ENCODE results near the gene SIGLEC10.

SIGLEC10 gene

GRCh38 chr19:51433043-51433442 lies 15.6 kb upstream of the SIGLEC10 start:
- Histone ChIP-seq H3K9me3 (ENCODE audit: insufficient read depth, low read length) (no peaks in the 10 kb centered on the region), H3K27me3 (ENCODE audit: low read length) (no peaks in the 10 kb centered on the region), H3K9me2 (replicated peaks; ENCODE audit: insufficient read depth, low read length) (no peaks in the 10 kb centered on the region), H2AFZ (ENCODE audit: low read depth, low read length, severe bottlenecking) (no peak overlapping the region), H3K4me3 (ENCODE audit: insufficient read depth, low read length, poor library complexity, severe bottlenecking) (no peak overlapping the region), H4K20me1 (ENCODE audit: low read depth, low read length) (no peaks in the 10 kb centered on the region), H3F3A (ENCODE audit: insufficient read depth) (no peaks in the 10 kb centered on the region), H3K4me2 (ENCODE audit: low read depth, low read length, poor library complexity, severe bottlenecking) (no peak overlapping the region), H3K36me3 (ENCODE audit: low read length) (no peaks in the 10 kb centered on the region), H3K9ac (ENCODE audit: low read length) (no peak overlapping the region), H3K79me2 (ENCODE audit: insufficient read depth, low read length) (no peaks in the 10 kb centered on the region), H3K27ac (ENCODE audit: low read depth, low read length) (no peak overlapping the region)
- TF ChIP-seq CTCF (IDR thresholded peaks at IDR 0.05; ENCODE audit: insufficient read depth, low read length, poor library complexity, severe bottlenecking) (no peak), EZH2phosphoT487 (conservative IDR thresholded peaks at IDR 0.05; ENCODE audit: low read length) (no peak)

GRCh38 chr19:51431124-51431523 lies 13.7 kb upstream of the SIGLEC10 start:
- H3K79me2 ChIP-seq (ENCODE audit: insufficient read depth, low read length) = no peaks in the 10 kb centered on the region
- H3K4me2 ChIP-seq (ENCODE audit: low read depth, low read length, poor library complexity, severe bottlenecking) = no peak overlapping the region
- H3K4me3 ChIP-seq (ENCODE audit: insufficient read depth, low read length, poor library complexity, severe bottlenecking) = no peak overlapping the region
- H3K36me3 ChIP-seq (ENCODE audit: low read length) = no peaks in the 10 kb centered on the region
- no peaks in the 10 kb centered on the region for H3K9me2 ChIP-seq (replicated peaks; ENCODE audit: insufficient read depth, low read length)
- no peak overlapping the region for H3K27ac ChIP-seq (ENCODE audit: low read depth, low read length)
- H3K9ac ChIP-seq (ENCODE audit: low read length) = no peak overlapping the region
- H3F3A ChIP-seq (ENCODE audit: insufficient read depth) = no peaks in the 10 kb centered on the region
- H3K9me3 ChIP-seq (ENCODE audit: insufficient read depth, low read length) = no peaks in the 10 kb centered on the region
- H2AFZ ChIP-seq (ENCODE audit: low read depth, low read length, severe bottlenecking) = no peak overlapping the region
- TF ChIP-seq CTCF (IDR thresholded peaks at IDR 0.05; ENCODE audit: insufficient read depth, low read length, poor library complexity, severe bottlenecking) (no peak), EZH2phosphoT487 (conservative IDR thresholded peaks at IDR 0.05; ENCODE audit: low read length) (no peak)
- no peaks in the 10 kb centered on the region for H3K27me3 ChIP-seq (ENCODE audit: low read length)
- no peaks in the 10 kb centered on the region for H4K20me1 ChIP-seq (ENCODE audit: low read depth, low read length)

- TF ChIP-seq EZH2phosphoT487 (conservative IDR thresholded peaks at IDR 0.05; ENCODE audit: low read length) = no peak
- no peak for TF ChIP-seq CTCF (IDR thresholded peaks at IDR 0.05; ENCODE audit: insufficient read depth, low read length, poor library complexity, severe bottlenecking)
- no peaks in the 10 kb centered on the region for H3F3A ChIP-seq (ENCODE audit: insufficient read depth)
- H3K4me2 ChIP-seq (ENCODE audit: low read depth, low read length, poor library complexity, severe bottlenecking) = no peak overlapping the region
- H3K9me3 ChIP-seq (ENCODE audit: insufficient read depth, low read length) = no peaks in the 10 kb centered on the region
- no peak overlapping the region for H3K27ac ChIP-seq (ENCODE audit: low read depth, low read length)
- no peak overlapping the region for H2AFZ ChIP-seq (ENCODE audit: low read depth, low read length, severe bottlenecking)
- H3K9me2 ChIP-seq (replicated peaks; ENCODE audit: insufficient read depth, low read length) = no peaks in the 10 kb centered on the region
- H4K20me1 ChIP-seq (ENCODE audit: low read depth, low read length) = no peaks in the 10 kb centered on the region
- no peak overlapping the region for H3K9ac ChIP-seq (ENCODE audit: low read length)
- H3K4me3 ChIP-seq (ENCODE audit: insufficient read depth, low read length, poor library complexity, severe bottlenecking) = no peak overlapping the region
- H3K27me3 ChIP-seq (ENCODE audit: low read length) = no peaks in the 10 kb centered on the region
- no peaks in the 10 kb centered on the region for H3K36me3 ChIP-seq (ENCODE audit: low read length)
- no peaks in the 10 kb centered on the region for H3K79me2 ChIP-seq (ENCODE audit: insufficient read depth, low read length)
These were observed 12.8 kb upstream of the SIGLEC10 start for GRCh38 chr19:51430221-51430620.

Data from SU-DHL-6 (cell line).